ENCODE measurements around the gene STC2. TPM values are rescaled to one million over a fixed set of nuclear protein-coding genes. Genes with fewer than 3 reads are reported as not detected.
A peak's percentile ranks its signal among the peaks of the same experiment; 100 is the strongest.

Gene STC2, protein sequence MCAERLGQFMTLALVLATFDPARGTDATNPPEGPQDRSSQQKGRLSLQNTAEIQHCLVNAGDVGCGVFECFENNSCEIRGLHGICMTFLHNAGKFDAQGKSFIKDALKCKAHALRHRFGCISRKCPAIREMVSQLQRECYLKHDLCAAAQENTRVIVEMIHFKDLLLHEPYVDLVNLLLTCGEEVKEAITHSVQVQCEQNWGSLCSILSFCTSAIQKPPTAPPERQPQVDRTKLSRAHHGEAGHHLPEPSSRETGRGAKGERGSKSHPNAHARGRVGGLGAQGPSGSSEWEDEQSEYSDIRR
- total RNA-seq (2012; rRNA removed) (87.5 and 259 TPM in 2 replicates), polyA plus RNA-seq (2012; rRNA removed) (157 and 270 TPM in 2 replicates), Bru-seq, nascent RNA (percentile 100 among the genes with signal in this experiment), BruChase-seq, experiment 1, labeled RNA remaining after a 6-hour chase (percentile 99 among the genes with signal in this experiment), BruChase-seq, experiment 2, labeled RNA remaining after a 2-hour chase (percentile 100 among the genes with signal in this experiment)
- 105 and 264 TPM in 2 replicates for polyA plus RNA-seq (2012; cell fraction: cytosol; rRNA removed)
- polyA plus RNA-seq (2012; cell fraction: nucleus; rRNA removed; ENCODE audit: low replicate concordance), result 249 and 547 TPM in 2 replicates
- long read RNA-seq, full-length matches to known transcripts, result 813 of 1,009 reads
- long read RNA-seq, partial matches to known transcripts, result 23 of 1,009 reads
- long read RNA-seq, other reads (novel, unspliced or antisense), result 173 of 1,009 reads

DNA sequence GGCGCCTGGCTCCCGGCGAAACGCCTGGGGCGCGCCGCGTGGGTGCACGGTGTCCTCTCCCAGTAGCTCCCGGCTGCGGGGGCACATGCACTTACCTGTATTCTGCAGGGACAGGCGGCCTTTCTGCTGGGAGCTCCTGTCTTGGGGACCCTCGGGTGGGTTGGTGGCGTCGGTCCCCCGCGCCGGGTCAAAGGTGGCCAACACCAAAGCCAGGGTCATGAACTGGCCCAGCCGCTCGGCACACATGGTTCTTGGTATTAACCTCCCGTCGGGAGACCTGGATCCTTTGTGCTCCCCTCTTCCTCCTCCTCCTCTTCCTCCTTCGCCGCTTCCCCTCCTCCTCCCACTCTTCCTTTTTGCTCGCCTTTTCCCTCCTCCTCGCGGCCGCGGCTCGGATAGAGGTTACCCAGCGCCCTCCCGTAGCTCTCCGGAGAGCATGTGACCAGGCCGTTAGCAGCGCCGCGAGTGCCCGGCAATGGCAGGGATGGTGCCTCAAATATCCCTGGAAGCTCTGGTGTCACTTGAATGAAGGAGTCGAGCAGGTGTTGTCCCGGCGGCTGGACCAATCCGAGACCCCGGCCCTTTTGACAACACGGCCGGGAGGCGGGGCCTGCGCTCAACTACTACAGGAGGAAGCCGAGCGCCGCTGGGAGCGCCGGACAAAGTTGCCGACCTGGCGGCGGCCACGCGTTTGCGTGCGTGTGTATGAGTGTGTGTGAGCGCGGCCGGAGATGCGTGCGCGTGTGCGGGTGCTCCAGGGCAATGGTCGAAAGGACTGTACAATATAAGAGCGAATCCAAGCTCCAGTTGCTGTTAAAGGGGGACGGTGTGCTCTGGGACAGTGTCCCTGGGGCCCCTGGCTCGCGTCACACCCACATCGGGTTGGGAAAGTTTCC is at the start of gene STC2:
STC2 (minus strand) TSS at position 467 of the 896 bp plus-strand sequence; CDS start at position 246, 221 bp downstream.
- BruUV-seq (replicated peaks), result no TSS peak
- Histone ChIP-seq H3K23ac (ENCODE audit: low read depth, low read length) (peak within 1 kb of the TSS; percentile 97), H4K20me1 (ENCODE audit: insufficient read depth, low read length) (peaks cover 44% of the 10 kb centered on the region), H4K91ac (ENCODE audit: insufficient read depth, low read depth, low read length) (peak within 1 kb of the TSS; percentile 89), H3K9me1 (ENCODE audit: insufficient read depth, low read length) (peaks cover 15% of the 10 kb centered on the region), H3K27me3 (ENCODE audit: control insufficient read depth, insufficient read depth, low read length) (no peaks in the 10 kb centered on the region), H3K27ac (ENCODE audit: insufficient read depth, low read length) (peak within 1 kb of the TSS; percentile 96), H4K8ac (ENCODE audit: low read depth in 2 of 2, low read length in 2 of 2) (peak within 1 kb of the TSS; percentile 81 to 85), H2AFZ (replicated peaks; ENCODE audit: low read length, poor library complexity) (peak within 1 kb of the TSS; percentile 88), H3K4me1 (ENCODE audit: control insufficient read depth, insufficient read depth, low read length) (peaks cover 24% of the 10 kb centered on the region), H3K9ac (ENCODE audit: low read depth, low read length) (peak within 1 kb of the TSS; percentile 97), H2BK15ac (ENCODE audit: low read depth, low read length) (peak within 1 kb of the TSS; percentile 54; the same call in 2 of the 3 replicates), H3K79me1 (ENCODE audit: low read depth in 1 of 2, low read length in 2 of 2) (peaks cover 21 to 47% of the 10 kb centered on the region in 2 experiments), H3K4me2 (ENCODE audit: low read depth, low read length) (peak within 1 kb of the TSS; percentile 88), H3K9me3 (ENCODE audit: control insufficient read depth, insufficient read depth, low read length) (no peaks in the 10 kb centered on the region), H3K14ac (replicated peaks; ENCODE audit: low read depth, low read length) (peak within 1 kb of the TSS; percentile 97), H4K5ac (ENCODE audit: low read depth, low read length) (peak within 1 kb of the TSS; percentile 76), H3K4ac (ENCODE audit: low read depth, low read length) (peak within 1 kb of the TSS; percentile 87), H2BK120ac (ENCODE audit: low read depth, low read length) (peak within 1 kb of the TSS; percentile 83), H3K18ac (ENCODE audit: low read depth, low read length) (peak within 1 kb of the TSS; percentile 80), H3K36me3 (ENCODE audit: control insufficient read depth, insufficient read depth, low read length) (peaks cover 27% of the 10 kb centered on the region), H2BK20ac (ENCODE audit: low read depth, low read length) (peak within 1 kb of the TSS; percentile 55), H2BK5ac (ENCODE audit: low read depth, low read length, poor library complexity, severe bottlenecking) (peak within 1 kb of the TSS; percentile 96), H2AK5ac (ENCODE audit: low read depth, low read length) (peak within 1 kb of the TSS; percentile 92), H3K56ac (ENCODE audit: extremely low read depth, insufficient read depth, low read length) (peak within 1 kb of the TSS; percentile 88), H3K4me3 (ENCODE audit: insufficient read depth, low read depth, low read length) (peak within 1 kb of the TSS; percentile 89), H2AK9ac (replicated peaks; ENCODE audit: low read depth, low read length, poor library complexity) (peak within 1 kb of the TSS; percentile 96)
- in situ Hi-C loops (cut with MboI; ENCODE audit: low sequenced_read_pairs) (no loop called here), dilution Hi-C loops (cut with HindIII; ENCODE audit: low sequenced_read_pairs, unreplicated experiment) (no loop called here), intact Hi-C loops (cut with micrococcal nuclease) (loop anchor here (1.0 to 5.0 kb wide), 6 partner anchors 34 to 289 kb away; partner anchors contain the start of gene BOD1)
- peak; percentile 94 for DNase-seq
- ChIA-PET POLR2A (ENCODE audit: unreplicated experiment) (interaction anchor here (0.6 to 1.7 kb wide), 6 partner anchors 34 to 198 kb away, joined by 3 to 8 read pairs (median 3); no protein-coding TSS in a partner anchor), CTCF (interaction anchor here (4.9 kb wide), 1 partner anchor 35 kb away, joined by 40 read pairs; no protein-coding TSS in a partner anchor)
- WGBS, 2 experiments (ENCODE audit: extremely low coverage in 2 of 2, insufficient read length in 1 of 2), result 4% methylated on average over 26 of the region's 72 CpGs; no CpG with 5 or more reads in 1 of the 2 experiments
- ATAC-seq (ENCODE audit: low read depth), result peak; percentile 76
- TF ChIP-seq POLR2A (IDR thresholded peaks at IDR 0.05; ENCODE audit: low read depth, low read length), result peak; percentile 95
- TF ChIP-seq MAZ (IDR thresholded peaks at IDR 0.05; ENCODE audit: borderline replicate concordance, low read depth, low read length), result no peak; the same call in 1 of the 2 replicates
- no peak for TF ChIP-seq FOS (IDR thresholded peaks at IDR 0.05; ENCODE audit: low read depth, low read length)
- TF ChIP-seq RCOR1 (IDR thresholded peaks at IDR 0.05; ENCODE audit: insufficient replicate concordance, low read length), result peak; percentile 81
- TF ChIP-seq, protein P1, sequence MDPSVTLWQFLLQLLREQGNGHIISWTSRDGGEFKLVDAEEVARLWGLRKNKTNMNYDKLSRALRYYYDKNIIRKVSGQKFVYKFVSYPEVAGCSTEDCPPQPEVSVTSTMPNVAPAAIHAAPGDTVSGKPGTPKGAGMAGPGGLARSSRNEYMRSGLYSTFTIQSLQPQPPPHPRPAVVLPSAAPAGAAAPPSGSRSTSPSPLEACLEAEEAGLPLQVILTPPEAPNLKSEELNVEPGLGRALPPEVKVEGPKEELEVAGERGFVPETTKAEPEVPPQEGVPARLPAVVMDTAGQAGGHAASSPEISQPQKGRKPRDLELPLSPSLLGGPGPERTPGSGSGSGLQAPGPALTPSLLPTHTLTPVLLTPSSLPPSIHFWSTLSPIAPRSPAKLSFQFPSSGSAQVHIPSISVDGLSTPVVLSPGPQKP (IDR thresholded peaks at IDR 0.05; ENCODE audit: borderline replicate concordance, low read depth, low read length), result no peak
- no peak for TF ChIP-seq BHLHE40 (IDR thresholded peaks at IDR 0.05; ENCODE audit: low read depth, low read length)
- TF ChIP-seq, protein P2, sequence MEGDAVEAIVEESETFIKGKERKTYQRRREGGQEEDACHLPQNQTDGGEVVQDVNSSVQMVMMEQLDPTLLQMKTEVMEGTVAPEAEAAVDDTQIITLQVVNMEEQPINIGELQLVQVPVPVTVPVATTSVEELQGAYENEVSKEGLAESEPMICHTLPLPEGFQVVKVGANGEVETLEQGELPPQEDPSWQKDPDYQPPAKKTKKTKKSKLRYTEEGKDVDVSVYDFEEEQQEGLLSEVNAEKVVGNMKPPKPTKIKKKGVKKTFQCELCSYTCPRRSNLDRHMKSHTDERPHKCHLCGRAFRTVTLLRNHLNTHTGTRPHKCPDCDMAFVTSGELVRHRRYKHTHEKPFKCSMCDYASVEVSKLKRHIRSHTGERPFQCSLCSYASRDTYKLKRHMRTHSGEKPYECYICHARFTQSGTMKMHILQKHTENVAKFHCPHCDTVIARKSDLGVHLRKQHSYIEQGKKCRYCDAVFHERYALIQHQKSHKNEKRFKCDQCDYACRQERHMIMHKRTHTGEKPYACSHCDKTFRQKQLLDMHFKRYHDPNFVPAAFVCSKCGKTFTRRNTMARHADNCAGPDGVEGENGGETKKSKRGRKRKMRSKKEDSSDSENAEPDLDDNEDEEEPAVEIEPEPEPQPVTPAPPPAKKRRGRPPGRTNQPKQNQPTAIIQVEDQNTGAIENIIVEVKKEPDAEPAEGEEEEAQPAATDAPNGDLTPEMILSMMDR (conservative IDR thresholded peaks at IDR 0.05; ENCODE audit: low read depth, low read length), result no peak
- no peak for TF ChIP-seq NFE2L2 (IDR thresholded peaks at IDR 0.05; ENCODE audit: low read depth, low read length)
- peak; percentile 47; the same call in 1 of the 2 replicates for TF ChIP-seq CHD1 (IDR thresholded peaks at IDR 0.05; ENCODE audit: low read depth, low read length)
- TF ChIP-seq SMC3 (IDR thresholded peaks at IDR 0.05; ENCODE audit: low read depth, low read length), result no peak

All from IMR-90 (cell line).